ENCODE measurements around the gene RBM20. TPM values are rescaled to one million over a fixed set of nuclear protein-coding genes. Genes with fewer than 3 reads are reported as not detected.
A peak's percentile ranks its signal among the peaks of the same experiment; 100 is the strongest.

Gene RBM20
- total and polyA plus RNA-seq, 2 of the 13 experiments (the other 11 are each of a cell fraction or from before 2014, with no cell fraction given): 0.02 to 0.22 TPM

GRCh38 chr10:110860576-110861241 is 216.6 kb downstream of the RBM20 start (continued):
- TF ChIP-seq NFAT5 (CRISPR knock-in tag; IDR thresholded peaks at IDR 0.05): no peak
- TF ChIP-seq ZFY (CRISPR knock-in tag; IDR thresholded peaks at IDR 0.05): peak; percentile 55; the same call in 1 of the 2 replicates
- TF ChIP-seq YY1 (IDR thresholded peaks at IDR 0.05; ENCODE audit: insufficient read depth, insufficient replicate concordance, low read depth, low read length): peak; percentile 60
- no peak for TF ChIP-seq ZNF24 (IDR thresholded peaks at IDR 0.05)
- TF ChIP-seq ZNF430 (CRISPR knock-in tag; IDR thresholded peaks at IDR 0.05): no peak
- TF ChIP-seq ZNF780A (CRISPR knock-in tag; IDR thresholded peaks at IDR 0.05): no peak
- 0 out of 2 replicates have a peak, but pooled peaks have one; percentile 35 for TF ChIP-seq ZNF776 (CRISPR knock-in tag; IDR thresholded peaks at IDR 0.05)
- TF ChIP-seq ZNF773 (CRISPR knock-in tag; IDR thresholded peaks at IDR 0.05; ENCODE audit: borderline replicate concordance): no peak
- 0 out of 2 replicates have a peak, but pooled peaks have one; percentile 64 for TF ChIP-seq ZNF274 (CRISPR knock-in tag; IDR thresholded peaks at IDR 0.05)
- TF ChIP-seq ZFP36L1 (CRISPR knock-in tag; IDR thresholded peaks at IDR 0.05): no peak
- TF ChIP-seq ZMYM4 (CRISPR knock-in tag; IDR thresholded peaks at IDR 0.05): peak; percentile 23; the same call in 1 of the 2 replicates
- peak; percentile 92 for TF ChIP-seq ZNF687 (CRISPR knock-in tag; IDR thresholded peaks at IDR 0.05)
- no peak for TF ChIP-seq STAT5B (CRISPR knock-in tag; IDR thresholded peaks at IDR 0.05)
- TF ChIP-seq ZMYM2 (CRISPR knock-in tag; IDR thresholded peaks at IDR 0.05): 0 out of 2 replicates have a peak, but pooled peaks have one; percentile 32
- peak; percentile 58; the same call in 1 of the 2 replicates for TF ChIP-seq ZFX (CRISPR knock-in tag; IDR thresholded peaks at IDR 0.05; ENCODE audit: low read depth)
- peak; percentile 50; the same call in 1 of the 2 replicates for TF ChIP-seq THAP7 (CRISPR knock-in tag; IDR thresholded peaks at IDR 0.05)
- no peak for TF ChIP-seq ZBTB14 (CRISPR knock-in tag; IDR thresholded peaks at IDR 0.05)
- peak; percentile 45; the same call in 1 of the 2 replicates for TF ChIP-seq KDM5B (CRISPR knock-in tag; IDR thresholded peaks at IDR 0.05; ENCODE audit: borderline replicate concordance)
